HuH-7 (cell line): ENCODE data around the gene LRCH1.
A peak's percentile ranks its signal among the peaks of the same experiment; 100 is the strongest.

ENCODE experiments used
- DNase-seq: peaks from one replicate; pipeline ENCODE4 v3.0.0; 2011; ENCODE audit warnings: low spot score

Gene LRCH1

DNA sequence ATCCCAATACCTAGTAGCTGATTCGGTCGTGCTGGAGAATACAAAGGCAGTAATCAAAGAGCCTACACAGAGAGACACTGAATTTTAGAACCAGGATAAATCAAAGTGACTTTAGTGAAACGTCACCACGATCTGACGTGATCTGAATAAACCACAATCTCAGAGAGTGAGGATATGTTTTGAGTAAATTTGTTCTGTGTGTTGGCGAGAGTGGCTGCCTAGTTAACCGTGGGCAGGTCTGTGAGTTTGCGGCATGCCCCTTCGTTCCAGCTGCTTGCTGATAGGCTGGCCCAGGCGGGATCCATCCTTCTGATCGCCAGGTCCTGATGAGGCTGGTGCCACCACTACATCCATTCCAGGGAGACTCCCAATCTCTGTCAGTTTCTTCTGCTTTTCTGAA lies 40.4 kb downstream of the LRCH1 start:
- no peak for DNase-seq

DNA sequence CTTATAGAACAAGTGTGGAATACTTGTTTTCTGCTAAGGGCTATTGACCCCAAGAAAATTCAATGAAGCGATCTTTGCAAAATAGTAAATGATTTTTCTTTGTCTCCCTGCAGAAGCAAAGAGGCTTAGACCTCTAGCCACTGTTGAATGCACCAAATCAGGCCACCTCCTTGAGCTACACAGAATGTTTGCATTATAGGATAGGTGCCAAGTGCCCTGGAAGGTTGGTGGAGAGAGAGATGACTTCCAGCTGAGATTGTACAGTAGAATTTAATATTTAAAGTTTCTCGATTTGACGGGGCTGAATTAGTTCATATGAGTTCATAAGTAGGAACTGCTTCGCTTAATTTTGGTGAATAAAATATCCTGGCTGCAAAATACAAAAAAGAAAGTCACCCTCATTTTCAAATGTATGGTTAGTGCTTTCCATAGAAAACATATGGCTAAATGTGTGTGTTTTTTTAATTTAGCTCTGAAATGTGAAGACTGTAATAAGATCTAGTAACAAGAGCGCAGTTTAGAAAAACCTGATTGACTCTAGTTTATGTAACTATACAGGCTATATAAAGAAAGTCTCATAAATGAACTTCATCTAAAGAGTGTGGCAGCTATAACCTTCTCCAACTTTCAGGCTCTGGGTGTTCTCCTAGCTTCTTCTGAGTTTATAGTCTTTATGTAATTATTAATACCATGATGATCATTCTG lies 41.6 kb downstream of the LRCH1 start:
- DNase-seq: no peak

DNA sequence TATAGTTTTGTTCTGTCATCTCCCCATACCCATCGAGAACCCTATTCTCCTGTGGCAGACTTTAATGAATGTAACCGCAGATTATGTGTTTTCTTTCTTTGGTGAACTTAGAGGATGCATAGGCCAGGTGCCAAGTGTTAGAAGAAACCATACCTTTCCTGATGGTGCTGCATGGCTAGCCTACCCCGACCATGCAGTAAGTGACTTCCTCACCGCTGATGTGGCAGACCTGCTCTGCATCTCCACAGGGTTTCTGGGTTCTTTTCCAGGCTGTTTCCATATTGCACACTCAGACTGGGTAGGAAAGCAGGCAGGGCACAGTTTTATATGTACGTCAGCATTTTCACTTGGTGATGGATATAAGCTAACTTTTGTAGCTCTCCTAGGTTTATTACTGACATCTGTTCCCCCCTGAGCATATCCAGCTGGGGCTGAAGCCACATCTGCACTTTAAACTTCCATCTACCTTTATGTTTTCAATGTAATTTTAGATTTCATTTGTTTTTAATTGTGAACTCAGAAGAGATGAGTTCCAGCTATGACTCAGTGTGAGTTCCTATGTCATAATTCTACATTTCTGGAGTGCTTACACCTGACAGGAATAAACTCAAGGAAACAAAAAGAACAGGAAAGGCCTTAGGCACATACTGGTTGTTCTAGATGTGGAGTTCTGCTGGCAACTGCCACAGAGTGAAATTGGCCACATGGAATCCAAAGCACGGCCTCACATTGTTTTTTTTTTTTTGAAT lies 42.3 kb downstream of the LRCH1 start:
- no peak for DNase-seq

DNA sequence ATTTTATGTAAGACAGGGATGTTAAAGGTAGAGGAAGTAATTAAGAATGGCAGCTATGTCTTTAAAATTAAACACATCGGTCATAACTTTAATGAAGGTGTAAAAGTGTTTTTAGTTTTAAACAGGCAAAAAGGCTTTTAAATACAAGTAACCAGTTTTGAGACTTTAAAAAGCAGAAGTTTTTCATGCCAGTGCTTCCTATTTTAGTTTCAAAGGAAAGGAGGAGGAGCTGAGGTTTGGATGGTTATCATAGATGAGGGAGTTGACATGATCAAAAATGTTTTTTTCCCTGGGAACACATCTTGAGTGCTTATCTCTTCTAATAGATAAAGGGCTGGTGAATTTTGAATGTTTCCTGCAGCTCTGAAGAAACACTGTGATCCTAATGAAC lies 42.9 kb downstream of the LRCH1 start:
- no peak for DNase-seq

DNA sequence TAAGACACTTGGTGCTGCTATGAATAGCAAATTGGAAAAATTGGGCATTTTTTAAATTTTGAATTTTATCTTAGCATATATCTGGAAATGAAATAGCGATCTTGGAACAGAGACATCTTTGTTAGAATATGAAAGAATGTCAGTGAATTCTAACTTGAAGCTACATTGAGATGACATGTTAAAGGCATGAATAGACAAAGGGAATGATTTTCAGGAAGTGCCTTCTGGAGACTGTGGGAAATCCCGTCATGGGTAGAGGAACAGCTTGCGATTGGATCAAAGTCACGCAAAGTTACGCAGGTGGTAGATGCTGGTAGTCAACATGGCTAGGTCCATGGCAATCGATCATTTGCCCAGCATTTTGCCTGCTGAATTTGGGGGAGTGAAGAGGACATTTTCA lies 43.5 kb downstream of the LRCH1 start:
- no peak for DNase-seq

DNA sequence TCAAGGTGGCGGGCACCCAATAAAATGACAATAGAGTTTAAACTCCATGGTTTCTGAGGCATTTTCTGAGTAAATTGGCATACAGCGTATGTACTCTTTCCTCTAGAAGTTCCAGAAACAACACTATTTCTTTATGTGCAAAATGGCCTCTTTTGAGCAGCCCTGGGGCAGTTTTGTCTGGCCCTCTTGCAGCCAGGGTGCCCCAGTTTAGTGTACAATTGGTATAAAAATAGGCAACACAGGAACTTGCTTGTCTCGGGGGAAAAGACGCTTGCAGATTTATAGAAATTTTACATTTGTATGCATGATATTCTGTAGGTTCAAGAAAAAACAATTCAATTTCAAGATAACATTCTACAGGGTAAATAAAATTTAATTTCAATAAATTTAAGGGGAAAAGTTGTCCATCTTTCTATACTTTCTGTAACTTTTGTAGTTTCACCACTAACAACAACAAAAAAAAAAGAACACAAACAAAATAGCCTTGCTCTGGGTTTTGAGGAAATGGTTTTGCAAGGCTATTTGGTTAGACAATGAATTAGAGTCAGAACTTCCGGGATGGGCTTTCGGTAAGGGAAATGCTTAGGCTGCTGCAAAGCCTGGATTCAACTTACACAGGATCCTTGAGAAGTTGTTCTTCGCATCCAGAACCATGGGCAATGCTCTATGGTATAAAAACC lies 45.3 kb downstream of the LRCH1 start:
- no peak for DNase-seq

DNA sequence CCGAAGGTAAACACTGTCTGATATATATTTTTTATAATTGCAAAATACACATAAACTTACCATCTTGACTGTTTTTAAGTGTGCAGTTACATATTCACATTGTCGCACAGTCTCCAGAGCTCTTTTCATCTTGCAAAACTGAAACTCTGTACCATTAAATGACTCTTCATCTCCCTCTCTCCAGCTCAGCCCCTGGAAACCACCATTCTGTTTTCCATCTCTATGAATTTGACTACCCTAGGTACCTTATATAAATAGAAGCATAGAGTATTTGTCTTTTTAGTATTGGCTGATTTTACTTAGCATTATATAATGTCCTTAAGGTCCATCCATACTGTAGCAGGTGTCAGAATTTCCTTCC lies 45.8 kb downstream of the LRCH1 start:
- DNase-seq: no peak

DNA sequence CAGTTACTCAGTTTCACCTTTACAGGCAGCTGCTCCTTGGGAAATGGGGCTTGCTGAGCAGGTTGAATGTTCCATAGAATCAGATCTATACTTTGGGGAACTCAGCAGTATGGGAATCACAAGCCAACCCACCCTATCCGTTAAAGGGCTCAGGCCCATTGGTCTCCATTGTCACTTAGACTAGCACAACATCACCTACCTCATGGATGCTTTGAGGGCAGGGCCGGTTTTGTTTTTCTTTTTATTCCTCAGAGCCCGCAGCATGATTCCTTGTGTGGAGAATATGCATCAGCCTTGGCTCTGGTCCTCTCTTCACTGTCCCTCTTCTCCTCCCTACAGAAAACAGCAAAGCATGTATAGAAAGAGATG lies 48.0 kb downstream of the LRCH1 start:
- no peak for DNase-seq

DNA sequence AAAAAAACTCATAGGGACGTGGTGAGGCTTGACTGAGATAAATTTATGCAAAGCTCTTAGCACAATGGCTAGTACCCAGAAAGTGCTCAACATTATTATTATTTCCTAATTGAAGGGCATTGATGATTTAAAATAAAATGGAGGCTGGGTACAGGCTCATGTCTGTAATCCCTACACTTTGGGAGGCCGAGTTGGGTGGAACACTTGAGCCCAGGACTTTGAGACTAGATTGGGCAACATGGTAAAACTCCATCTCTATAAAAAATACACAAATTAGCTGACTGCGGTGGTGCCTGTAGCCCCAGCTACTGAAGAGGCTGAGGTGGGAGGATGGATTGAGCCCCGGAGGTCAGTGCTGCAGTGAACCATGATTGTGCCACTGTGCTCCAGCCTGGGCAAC lies 49.6 kb downstream of the LRCH1 start:
- DNase-seq: no peak

DNA sequence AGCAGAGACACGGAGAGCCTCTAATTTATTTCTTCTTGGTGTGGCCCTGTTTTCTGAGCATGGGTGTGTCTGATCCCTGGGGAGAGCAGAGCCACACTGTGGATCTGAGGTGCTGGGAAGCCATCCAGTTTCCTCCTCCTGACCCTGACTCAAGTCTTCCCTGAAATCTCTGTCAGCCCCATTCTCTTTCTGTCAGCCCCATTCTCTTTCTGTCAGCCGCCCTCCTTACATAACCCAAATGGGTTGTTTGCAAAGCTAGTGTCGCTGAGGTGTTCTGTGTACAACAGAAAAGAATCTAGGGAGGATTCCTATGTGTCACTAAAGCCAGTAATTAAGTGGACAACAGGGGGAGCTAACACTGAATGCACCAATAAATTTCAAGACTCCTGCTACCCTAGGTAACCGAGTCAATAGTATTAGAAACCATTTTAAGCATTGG lies 50.2 kb downstream of the LRCH1 start:
- DNase-seq: peak; percentile 28

DNA sequence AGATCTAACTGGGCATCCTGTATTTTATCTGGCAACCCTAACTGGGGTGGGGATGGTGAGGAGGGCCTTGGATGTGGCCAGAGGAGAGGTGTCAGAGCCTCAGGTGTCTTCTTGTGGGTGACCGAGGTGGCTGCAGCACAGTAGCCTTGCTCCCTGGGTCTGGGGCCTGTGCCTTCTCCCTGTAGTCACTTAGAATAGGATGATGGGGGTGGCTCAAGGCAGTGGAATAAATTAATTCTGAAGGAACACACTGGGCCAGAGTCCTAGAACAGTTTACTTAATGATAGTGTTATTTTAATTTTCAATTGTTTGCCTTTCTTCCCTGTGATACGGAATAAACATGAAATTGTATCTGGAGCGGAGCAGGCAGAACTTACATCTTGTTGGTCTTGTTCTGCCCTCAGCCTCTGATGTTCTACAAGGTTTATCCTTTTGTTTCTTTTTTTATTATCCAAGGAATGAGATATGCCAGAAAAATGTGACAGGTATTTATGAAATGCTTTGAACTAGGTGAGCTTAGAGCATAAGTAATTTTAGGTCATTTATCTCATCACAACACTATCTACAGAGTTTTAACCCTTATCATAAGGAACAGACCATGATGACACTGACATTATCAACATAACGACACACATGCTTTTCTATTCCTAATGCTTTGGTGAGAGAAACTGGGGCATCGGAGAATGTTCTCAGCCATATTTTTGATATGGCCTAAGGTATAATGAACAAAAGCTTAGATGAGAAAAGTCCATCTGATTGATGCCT lies 51.4 kb downstream of the LRCH1 start:
- DNase-seq: no peak

DNA sequence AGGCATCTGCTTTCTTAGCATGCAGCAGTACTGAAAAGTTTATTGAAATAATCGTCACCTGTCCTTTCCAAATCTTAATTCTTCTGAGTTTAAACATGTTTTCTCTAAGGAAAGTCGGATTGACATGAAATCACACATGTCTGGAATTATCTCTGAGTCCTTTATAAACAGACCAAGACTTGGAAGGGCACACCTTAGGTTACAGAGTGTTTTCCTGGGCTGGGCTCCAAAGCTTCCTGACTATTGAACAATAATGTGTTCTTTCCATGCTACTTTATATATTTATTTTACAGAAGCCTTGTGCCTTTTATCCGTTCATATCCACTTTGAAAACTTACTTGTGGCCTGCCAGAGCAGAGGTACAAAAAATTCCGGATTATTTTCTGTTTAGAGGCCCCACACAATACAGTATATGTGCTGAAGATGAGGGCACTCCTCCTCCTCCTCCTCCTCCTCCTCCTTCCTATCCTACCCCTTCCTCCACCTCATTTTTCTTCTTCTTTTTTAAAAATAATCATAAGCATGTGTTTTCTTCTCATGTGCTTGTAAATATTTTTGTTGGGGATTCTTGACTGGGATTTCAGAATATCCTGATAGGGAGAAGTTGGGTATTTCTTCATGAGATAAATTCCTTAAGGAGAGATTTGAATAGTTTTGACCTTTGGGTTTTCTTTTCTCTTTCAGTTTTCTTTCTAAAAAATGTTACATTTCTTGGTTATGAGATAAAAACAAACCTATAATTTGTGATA lies 52.3 kb downstream of the LRCH1 start:
- DNase-seq: no peak

DNA sequence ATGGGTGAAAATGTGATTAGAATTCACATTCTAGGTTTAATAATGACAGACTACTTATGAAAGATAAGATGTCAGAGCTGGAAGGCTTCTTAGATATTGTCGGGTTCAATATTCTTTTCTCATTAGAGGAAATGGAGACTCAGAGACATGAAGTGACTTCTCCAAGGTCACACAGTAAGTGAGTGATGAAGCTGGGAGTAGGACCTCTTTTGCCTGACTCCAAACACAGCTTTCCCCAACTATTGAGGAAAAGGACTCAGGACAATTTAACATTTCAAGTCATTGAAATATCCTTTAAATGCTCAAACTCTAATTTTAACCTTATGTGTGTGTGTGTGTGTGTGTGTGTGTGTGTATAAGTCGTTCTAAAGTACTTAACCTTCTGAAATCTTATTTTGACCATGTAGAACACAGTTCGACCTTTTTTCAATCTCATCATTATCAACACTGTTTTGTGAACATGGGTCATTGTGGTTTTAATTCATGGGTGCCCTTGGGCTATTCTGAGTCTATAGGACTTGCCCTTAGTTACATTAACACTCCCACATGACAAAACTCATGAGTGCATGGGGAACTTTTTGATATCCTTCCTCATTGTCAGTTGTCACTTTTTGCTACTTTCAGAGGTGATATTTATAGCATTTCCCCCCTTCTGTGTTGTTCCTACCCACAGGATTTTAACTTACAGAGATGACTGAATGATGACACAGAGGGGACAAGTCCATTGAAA lies 53.0 kb downstream of the LRCH1 start:
- DNase-seq: no peak

DNA sequence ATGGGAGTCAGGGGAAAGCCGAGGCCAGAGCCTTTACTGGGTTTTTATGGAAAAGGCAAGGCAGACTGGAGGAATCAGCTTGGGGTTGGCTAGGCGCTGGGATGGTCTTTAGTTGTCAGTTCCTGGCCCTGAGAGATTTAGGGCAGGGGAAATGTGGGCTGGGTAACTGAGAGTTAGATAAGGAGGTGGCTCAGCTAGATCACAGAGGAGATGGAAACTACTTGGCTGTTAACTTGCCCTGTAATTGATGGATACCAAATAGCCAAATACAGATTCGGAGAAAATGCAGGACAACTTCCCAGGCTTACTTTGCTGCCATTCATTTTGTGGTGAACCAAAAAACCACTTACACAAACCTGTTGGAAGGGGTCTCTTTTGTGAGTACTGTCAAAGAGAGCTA lies 54.0 kb downstream of the LRCH1 start:
- DNase-seq: no peak

DNA sequence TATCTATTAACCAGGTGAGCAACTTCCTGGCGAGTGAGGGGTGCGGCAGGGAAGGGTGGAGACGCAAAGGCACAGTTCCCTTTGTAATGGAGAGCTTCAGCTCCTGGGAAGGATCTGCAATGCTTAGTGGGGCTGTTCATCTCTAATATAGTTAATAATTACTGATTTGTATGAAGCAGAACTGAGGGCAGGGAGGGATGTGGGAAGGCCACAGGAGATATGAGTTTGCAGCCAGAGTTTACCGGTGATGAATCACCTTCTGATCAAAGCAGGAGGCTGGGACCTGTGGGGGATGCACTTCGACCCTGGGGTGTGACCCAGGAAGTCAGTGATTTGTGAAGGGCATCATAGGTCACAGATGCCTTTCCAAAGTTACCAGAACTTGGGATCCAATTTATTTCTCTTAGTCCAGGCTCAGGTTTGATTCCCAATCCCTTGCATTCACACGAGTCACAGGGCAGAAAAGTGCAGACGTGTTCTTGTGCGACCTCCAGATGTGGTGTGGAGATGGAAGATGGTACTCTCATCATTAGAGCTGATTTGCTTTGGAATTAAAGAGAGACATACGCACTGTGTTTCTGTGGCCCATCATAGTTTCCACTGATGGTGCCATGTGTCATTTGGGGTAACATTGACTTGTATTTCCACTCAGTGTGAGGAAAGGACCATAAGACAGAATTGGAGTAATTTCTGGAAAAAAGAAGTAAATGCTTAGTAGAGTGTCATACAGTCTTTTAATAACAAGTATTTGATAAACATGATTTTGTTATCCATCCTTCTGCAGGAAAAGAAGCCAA lies 55.0 kb downstream of the LRCH1 start:
- DNase-seq: peak; percentile 15

DNA sequence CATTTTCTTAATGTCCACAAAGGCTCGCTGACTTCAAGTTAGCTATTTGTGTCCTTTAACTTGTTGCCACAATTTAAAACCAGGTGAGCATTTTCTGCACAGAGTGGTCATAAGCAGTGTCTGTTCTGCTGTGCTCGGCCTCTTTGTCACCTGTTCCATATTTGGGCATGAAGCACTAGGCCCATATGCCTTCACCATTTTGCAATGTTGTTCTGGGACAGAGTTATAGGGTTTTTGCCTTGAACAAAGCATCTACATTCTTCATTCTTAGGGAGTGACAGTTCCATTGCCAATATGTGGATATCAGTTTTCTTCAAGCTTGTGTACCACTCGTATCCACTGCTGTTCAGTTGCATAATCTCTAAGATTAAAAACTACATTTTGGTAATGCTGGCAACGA lies 56.1 kb downstream of the LRCH1 start:
- DNase-seq: no peak

DNA sequence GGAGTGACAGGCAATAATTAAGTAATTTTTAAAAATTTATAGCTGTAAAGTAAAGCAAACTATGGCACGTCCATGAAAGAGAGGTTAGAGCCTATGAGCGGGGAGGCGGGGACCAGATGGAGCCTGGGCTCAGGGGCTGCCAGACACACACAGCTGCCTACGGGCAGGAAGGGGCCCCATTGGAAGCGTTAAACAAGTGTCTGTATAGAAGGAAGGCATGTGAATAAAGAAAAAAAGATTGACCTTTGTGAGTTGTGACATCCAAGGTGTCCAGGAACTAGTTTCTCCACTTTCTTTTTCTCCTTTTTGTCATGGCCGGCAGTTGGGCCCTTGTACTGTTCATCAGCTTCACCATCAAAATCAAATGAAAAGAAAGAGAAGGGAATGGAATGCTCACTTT lies 56.8 kb downstream of the LRCH1 start:
- no peak for DNase-seq

DNA sequence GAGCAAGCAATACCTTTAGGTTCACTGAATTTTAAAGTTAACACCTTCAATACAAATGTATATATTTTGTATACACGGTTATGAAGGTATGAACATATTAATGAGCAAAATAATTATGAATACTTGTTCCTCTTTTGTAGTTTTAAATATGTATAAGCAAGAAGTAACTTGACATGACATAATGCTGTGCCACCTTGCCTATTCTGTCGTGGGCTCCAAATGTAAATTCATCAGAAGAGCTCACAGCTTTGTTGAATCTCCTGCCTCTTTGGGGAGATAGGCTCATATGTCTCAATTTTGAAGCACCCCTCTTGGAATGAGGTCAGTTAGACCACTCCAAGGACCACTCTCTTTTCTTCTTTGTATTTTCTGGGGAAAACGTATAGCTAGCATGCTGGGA lies 59.3 kb downstream of the LRCH1 start:
- no peak for DNase-seq

DNA sequence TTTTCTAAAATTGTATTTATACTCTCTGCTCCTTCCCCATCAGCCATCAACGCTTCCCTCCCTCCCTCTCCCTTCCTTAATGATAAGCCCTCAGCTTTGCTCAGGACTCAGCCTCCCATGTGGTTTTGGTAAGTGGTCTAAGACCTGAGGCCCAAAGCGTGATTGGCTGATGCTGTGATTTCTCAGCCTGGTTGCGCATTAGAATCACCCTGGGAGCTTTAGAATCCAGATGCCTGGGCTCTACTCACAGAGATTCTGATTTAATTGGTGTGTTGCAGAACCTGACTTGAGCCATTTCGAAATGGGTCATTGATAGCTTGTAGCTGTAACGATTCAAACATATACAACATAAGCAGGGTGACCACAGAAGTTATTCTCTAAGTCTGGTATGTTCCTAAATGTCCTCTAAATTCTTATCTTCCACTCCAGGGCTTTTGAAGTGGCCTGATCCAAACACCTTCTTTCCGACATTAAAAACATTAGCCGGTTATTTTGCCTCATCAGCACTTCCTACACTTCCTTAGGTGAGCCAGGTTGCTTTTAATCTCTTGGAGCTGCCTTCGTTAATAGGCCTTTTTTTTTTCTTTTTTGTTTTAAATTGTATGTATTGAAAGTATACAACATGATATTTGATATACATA lies 60.6 kb downstream of the LRCH1 start:
- DNase-seq: no peak

DNA sequence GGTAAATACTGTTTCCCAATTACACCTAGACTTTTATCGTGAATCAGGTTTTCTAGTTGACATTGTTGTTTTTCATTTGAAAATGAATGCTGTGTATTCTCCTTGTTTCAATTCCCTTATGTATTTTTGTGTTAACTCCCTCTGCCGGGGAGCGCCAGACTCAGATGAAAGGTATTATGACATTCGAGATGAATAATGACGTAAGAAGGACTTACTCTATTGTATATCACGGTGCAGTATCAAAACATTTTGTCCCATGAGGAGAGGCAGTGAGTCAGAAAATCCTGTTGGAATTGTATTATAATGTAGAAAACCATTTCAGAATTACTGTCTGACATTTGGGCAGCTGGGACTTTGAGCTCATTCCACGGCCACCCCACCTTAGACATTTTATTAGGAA lies 61.6 kb downstream of the LRCH1 start:
- DNase-seq: no peak
